ENCODE data around the gene TBATA.

Gene TBATA

GRCh38 chr10:70807556-70807955 is 22.4 kb upstream of the TBATA start:
- DNase-seq, result no peak

DNA sequence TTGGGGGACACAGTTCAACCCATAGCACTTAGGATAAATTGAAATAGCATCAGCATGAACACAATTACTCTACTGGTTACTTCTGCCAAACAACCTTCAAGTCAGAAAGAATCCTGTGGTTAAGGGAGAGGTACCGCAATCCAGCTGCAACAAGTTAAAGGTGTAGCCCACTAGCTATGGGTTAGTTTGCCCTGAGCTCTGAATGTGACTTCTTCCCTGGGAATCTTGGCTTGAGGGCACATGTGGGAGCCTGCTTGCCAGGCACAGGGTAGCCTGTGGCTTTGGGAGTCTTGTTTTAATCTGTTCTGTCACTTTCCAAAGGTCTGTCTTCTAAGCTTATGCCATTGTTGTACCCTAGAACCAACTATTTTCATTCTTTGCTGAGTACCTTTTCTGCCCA is 21.7 kb upstream of the TBATA start:
- no peak for DNase-seq

DNA sequence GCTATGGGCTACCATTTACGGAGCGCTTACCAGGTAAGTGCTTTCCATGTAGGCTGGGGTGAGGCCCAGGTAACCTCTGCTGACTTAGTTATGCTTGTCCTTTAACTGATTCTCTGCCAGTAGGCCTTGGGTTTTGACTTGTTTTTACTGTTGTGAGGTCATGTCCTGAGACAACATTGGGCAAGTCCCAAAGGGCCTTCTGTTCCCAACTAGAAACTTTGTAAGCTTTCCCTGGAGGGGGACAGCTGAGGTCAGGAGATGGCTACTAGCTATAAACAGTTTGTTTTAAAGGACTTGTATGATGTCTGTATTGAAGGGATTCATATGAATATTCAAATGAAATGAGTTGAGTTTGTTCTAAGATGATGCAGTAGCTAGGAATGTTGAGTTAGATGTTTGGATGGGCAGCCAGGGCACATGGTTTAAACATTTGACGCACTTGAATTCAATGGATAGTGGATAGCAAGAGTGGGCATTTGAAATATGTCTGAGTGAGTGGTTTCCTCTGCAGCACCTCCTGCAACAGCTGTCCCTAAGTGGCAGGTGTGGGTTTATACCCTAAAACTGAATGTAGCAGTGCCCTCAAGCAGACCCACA is 20.5 kb upstream of the TBATA start:
- DNase-seq, result no peak

- no peak for DNase-seq
Observed at GRCh38 chr10:70804421-70804808, 19.2 kb upstream of the TBATA start.

- no peak for DNase-seq
Observed at GRCh38 chr10:70803775-70804420, 18.7 kb upstream of the TBATA start.

DNA sequence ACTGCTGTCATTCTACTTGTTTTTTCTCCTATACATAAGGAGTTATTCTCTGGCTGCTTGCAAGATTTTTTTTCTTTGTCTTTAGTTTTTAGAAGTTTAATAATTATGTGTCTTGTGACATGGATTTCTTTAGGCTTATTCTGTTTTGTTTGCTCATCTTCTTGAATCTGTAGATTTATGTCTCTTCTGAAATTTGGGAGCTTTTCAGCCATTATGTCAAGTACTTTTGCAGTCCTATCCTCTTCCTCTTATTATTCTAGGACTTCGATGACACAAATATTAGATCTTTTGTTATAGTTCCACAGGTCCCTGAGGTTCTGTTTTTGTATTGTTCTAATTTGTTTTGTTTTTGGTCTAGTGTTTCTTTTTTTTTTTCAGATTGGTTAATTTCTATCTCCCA is 16.7 kb upstream of the TBATA start:
- DNase-seq, result no peak

DNA sequence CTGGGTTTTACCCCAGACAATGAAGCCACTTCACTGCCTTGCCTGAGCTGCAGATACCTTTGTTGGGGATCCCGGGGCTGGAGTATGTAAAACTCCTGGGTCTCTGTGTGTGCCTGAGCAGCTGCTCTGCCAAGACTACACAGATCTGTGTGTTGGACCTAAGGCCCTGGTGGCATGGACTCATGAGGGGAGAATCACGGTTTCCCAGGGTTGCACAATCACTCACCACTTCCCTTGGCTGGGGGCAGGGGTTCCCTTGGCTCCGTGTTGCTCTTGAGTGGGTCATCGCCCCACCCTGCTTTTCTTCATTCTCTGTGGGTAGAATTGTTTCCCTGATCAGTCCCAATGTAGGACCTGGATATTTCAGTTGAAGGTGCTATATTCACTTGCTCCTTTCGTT is 13.9 kb upstream of the TBATA start:
- no peak for DNase-seq

DNA sequence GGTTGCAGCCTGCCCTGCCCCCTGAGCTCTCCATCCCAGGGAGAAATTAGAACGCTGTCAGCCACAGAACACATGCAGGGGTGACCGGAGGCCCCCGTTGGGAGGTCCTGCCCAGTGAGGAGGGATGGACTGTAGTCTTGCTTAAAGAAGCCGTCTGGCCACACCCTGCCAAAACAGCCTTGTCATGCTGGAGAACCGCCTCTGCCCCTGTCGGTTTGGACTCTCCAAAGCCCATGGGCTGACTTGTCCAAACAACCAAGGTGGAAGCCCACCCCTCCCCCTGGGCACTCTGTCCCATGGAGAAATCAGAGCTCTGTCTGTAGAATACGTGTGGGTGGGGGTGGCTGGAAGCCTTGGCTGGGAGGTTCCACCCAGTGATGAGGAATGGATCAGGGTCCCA is 12.7 kb upstream of the TBATA start:
- DNase-seq, result no peak

DNA sequence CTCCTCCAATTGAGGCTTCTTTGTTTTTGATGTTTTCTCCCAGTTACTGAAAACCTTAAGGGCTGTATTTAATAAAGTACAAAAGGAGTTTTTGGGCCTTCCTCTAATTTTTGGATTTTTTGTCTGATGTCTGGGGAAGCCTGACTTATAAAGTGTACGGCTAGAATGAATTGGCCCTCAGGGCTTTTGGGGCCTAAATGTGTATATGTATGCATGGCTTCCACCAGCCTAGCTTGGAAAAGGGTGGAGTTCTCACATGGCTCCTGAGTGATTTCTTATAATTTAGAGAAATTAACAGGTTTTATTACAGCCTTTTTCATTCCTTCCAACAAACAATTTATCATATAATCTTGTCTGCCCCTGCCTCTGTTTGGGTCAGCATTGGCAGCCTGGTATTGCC is 10.4 kb upstream of the TBATA start:
- no peak for DNase-seq

GRCh38 chr10:70791386-70792039 is 6.3 kb upstream of the TBATA start:
- DNase-seq, result no peak

DNA sequence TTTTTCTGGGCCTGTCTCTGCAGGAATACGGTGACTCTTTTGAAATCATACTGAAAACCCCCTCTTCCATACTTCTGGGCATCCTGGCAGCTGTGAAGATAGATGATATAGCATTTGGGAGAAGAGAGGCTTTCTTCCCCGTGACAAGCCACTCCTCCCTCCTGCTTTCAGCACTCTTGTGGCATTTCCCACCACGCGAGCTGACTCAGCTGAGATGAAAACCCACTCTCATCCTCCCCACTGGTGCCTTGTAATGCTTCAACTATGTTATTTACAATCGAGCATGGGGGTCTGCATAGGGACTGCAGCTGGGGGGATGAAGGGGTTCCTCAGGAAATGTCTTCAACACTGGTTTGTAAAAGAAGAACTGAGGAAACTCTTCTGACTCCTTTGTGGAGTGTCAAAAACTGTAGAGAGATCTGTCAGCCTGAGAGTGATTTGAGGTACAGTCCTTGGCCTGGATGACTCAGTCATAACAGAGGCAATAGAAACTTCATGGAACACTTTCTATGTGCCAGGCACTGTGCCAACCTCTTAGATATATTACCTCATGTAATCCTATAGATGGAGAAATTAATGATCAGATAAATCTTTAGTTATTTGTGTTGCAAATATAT is 1.7 kb upstream of the TBATA start:
- DNase-seq, result no peak

- no peak for DNase-seq
Observed at GRCh38 chr10:70784471-70784870, 706 bp downstream of the TBATA start.

GRCh38 chr10:70784016-70784415 is 1.2 kb downstream of the TBATA start:
- DNase-seq, result no peak

- DNase-seq, result no peak
Observed at GRCh38 chr10:70782746-70783680, 2.2 kb downstream of the TBATA start.

- no peak for DNase-seq
Observed at GRCh38 chr10:70782086-70782745, 3.0 kb downstream of the TBATA start.

DNA sequence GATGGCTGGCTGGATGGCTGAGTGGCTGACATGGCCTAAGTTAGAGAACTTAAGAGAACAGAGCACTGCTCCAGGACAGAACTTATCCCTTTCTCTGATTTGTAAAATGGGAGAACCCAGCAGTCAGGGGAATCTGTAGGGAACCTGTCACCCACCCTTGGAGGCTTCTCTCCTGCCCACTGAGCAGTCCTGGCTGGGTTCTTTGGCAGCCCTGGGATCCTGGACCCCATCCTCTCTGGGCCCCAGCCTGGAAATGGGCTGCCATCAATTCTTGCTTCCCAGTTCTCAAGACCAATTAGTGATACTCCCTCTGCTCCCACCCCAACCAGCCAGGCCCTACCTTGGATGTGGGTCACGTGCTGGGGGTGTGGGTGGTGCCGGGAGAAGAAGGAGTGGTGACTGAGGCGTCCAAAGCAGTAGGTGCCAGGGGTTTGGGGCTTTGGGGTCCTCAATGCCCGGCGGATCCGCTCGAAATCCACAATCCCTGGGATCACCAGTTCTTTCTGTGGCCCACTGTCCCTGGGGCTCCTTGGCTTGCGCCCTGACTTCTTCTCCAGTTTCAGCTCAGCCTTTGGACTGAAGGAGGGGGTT is 3.6 kb downstream of the TBATA start:
- DNase-seq, result no peak

DNA sequence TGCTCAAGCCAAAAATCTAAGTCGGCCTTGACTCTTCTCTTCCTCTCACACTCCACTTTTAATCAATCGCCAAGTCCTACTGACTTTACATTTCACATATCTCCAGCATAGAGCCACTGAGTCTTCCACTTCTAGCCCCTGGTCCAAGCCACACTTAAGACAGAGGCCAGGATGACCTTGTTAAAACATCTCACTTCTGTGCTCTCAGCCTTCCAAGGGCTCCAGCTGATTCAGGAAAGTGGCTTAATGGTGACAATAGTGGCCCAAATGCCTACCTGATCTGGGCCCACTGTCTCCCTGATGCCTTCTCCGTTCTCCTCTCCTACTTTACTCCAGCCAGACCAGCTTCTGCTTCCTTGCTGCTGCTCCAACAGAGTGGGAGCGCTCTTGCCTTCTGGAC is 4.4 kb downstream of the TBATA start:
- DNase-seq, result no peak

GRCh38 chr10:70780370-70780760 is 4.8 kb downstream of the TBATA start:
- no peak for DNase-seq

DNA sequence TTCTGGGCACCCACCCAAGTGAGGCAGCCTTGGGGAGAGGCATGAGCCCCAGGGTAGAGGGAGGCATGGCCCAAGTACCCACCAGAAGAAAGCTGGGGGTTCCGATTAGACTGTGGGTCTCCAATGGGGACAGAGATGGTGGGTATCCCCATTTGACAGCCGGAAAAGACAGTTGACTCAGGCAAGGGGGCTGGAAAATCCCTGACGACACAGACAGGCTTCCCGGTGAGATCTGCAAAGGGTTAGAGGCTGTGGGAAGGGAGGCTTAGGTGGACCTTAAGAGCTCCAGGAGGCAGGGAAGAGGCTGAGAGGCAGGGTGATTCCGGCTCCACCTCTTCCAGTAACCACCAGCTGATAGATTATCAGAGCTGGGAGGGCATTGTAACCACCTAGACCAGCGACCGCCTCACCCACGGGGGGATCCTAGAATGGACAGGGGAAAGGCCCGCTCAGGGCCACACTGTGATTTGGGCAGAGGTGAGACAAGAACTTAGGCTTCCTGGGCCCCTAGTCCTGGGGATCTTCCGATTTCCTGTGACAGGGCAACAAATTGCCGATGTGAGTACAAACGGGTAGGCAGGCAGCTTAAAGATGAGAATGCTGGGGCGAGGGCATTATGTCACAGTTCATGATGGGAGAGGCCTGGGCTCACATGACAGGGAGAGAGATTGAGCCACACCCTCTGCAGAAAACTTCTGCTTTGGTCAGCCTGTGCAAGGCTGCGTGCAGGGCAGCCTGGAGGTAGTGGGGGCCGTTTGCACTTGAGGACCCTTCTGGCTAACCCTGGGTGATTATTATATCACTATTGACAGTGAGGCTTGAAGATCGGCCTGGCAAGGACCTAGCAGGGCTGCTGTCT is 5.4 kb downstream of the TBATA start:
- DNase-seq, result no peak

- no peak for DNase-seq
Observed at GRCh38 chr10:70779088-70779487, 6.1 kb downstream of the TBATA start.

DNA sequence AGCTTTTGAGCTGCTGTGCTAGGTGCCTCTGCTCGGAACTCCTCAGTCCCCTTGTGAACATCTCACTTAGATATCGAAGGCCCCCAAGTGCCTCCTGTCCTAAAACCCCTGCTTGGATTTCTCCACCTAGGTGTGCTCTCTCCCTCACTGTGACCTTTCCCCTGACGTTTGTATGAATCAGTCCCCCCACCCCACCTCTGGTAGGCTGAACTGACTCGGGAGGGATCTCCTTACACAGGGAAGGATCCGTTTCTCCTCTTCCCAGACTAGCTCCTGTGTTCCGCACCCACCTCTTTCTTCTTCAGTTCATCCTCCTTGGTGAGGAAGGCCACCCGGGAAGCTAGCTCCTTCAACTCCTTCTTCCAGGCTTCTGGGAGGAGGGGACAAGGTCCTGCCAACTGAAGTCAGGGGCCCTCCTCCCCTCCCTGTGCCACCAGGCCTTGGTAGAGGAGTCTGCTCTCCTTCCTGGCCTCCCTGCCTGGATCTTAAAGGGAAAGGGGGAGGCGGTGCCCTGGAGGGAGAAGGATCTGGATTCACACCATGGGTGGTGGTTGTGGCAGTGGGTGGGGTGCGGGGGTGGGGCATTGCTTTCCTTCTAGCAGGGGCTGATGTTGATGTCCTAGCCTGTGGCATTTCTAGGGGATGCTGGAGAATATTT is 6.8 kb downstream of the TBATA start:
- no peak for DNase-seq
